ENCODE data around the gene SPATA31A5.
"Not testable (repeated sequence)": the region's sequence is repeated elsewhere in the genome, so short reads cannot be mapped to it uniquely, and the experiment has no call there.

The SPATA31A5 gene

DNA sequence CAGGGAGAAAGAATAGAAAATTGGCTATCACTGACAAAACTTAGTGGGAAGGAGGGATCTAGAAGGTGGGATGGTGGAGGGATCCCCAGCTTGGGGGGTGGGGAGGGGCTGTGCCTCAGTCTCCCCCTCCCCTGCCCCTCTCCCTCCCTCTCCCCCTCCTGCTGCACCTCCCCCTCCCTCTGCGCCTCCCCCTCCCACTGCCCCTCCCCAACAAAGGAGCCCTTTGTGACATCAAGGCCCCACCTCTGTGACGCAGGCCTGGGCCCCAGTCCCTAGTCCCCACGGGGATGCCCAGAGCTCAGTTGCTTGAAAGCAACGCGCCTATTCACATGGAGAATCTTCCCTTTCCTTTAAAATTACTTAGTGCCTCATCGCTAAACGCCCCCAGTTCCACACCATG lies at the start of gene SPATA31A5:
Gene SPATA31A5, plus strand, starts transcription at position 301 of the 400 bp plus-strand sequence. Its CDS starts 29 bp downstream, at position 330.
- DNase-seq, result not testable (repeated sequence)

DNA sequence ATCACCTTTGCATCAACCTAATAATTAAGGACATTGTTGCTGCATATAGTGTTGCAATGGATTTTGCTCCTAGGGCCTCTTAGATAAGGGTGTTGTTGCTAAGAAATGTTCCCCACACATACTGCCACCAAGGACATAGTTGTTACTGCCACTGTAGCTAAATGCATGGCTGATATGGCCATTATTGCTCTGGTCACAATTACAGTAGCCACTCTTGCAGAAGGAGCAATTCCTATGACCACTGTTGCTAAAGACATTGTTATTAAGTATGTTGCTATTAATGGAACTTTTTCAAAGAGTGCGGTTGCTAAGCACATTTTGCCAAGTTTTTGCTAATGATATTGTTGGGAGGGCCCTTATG lies 48.8 kb downstream of the SPATA31A5 start:
- not testable (repeated sequence) for DNase-seq

DNA sequence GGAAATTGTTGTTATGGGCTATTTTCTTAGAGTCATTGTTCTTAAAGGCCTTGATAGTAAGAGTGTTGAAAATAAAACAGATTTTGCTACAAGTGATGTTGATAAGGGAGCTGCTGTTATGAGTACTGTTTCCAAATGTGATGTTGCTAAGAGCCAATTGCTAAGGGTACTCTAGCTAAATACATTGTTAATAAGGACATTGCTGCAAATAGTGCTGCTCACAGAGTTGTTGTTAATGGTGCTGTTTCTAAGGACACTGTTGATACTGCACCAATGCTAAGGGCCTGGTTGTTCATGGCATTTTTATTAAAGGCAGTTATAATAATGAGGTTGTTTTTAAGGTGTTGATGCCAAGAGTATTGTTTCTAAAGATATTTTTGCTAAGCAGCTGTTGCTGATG lies 52.2 kb downstream of the SPATA31A5 start:
- not testable (repeated sequence) for DNase-seq

Data from CD4-positive, alpha-beta T cell treated with Interleukin-17A for 4 hours (primary cell).